NB4 (cell line): ENCODE results near the gene ANAPC5.
"Not testable (repeated sequence)": the region's sequence is repeated elsewhere in the genome, so short reads cannot be mapped to it uniquely, and the experiment has no call there.

Source experiments
- DNase-seq: peaks from one replicate; pipeline ENCODE4 v3.0.0; 2010; ENCODE audit warnings: low read depth
- H3K4me3 ChIP-seq: one replicate; pipeline ENCODE4 v1.5.1; 2011; ENCODE audit warnings: mild to moderate bottlenecking, low read depth, low read length, moderate library complexity
- CTCF ChIP-seq: IDR thresholded peaks from one replicate; pipeline ENCODE4 v1.5.1; 2012; ENCODE audit warnings: low read depth, low read length
- MAX ChIP-seq: IDR thresholded peaks from 2 replicates; pipeline ENCODE4 v1.6.1; 2011; ENCODE audit warnings: low read depth, low read length
- MYC ChIP-seq: IDR thresholded peaks from 2 replicates; pipeline ENCODE4 v1.6.1; 2011; ENCODE audit warnings: low read depth, low read length
- POLR2A ChIP-seq: IDR thresholded peaks from 2 replicates; pipeline ENCODE4 v1.6.1; 2011; ENCODE audit warnings: mild to moderate bottlenecking; ENCODE audit not compliant: insufficient read length; ENCODE audit errors: extremely low read depth

Gene ANAPC5

GRCh38 chr12:121282072-121282742, 70.0 kb downstream of the ANAPC5 start:
- no peak overlapping the region for H3K4me3 ChIP-seq
- DNase-seq, result no peak
- TF ChIP-seq MYC (no peak), CTCF (no peak), MAX (no peak), POLR2A (no peak)

- not testable (repeated sequence) for DNase-seq
Measured at GRCh38 chr12:121281116-121281515, 71.1 kb downstream of the ANAPC5 start.

GRCh38 chr12:121280531-121280930, 71.7 kb downstream of the ANAPC5 start:
- DNase-seq, H3K4me3 ChIP-seq: not testable (repeated sequence)

More at GRCh38 chr12:121281116-121281515, 71.1 kb downstream of the ANAPC5 start:
- H3K4me3 ChIP-seq, result not testable (repeated sequence)

GRCh38 chr12:121279507-121279915, 72.7 kb downstream of the ANAPC5 start:
- H3K4me3 ChIP-seq, result no peak overlapping the region
- TF ChIP-seq POLR2A (no peak), MYC (no peak), MAX (no peak), CTCF (no peak)
- DNase-seq, result no peak

GRCh38 chr12:121279071-121279375, 73.2 kb downstream of the ANAPC5 start:
- TF ChIP-seq CTCF (no peak), MYC (no peak), POLR2A (no peak), MAX (no peak)
- no peak for DNase-seq
- H3K4me3 ChIP-seq, result no peak overlapping the region

- no peak overlapping the region for H3K4me3 ChIP-seq
- no peak for DNase-seq
- no peak for TF ChIP-seq POLR2A
- TF ChIP-seq MYC, result no peak
- no peak for TF ChIP-seq MAX
- TF ChIP-seq CTCF, result no peak
Measured at GRCh38 chr12:121278169-121279070, 73.8 kb downstream of the ANAPC5 start.

- TF ChIP-seq CTCF (no peak), POLR2A (no peak), MAX (no peak), MYC (no peak)
- DNase-seq, result no peak
- no peak overlapping the region for H3K4me3 ChIP-seq
Measured at GRCh38 chr12:121277374-121277759, 74.8 kb downstream of the ANAPC5 start.
